Activated T-cell treated with anti-CD3 and anti-CD28 coated beads, Interleukin-2, amount 50 U/mL, for 1 hour (primary cell): ENCODE data around the gene HOXC6.

Source experiments
- DNase-seq: peaks from one replicate; pipeline ENCODE4 v3.0.0-alpha.2; 2020

Gene HOXC6

DNA sequence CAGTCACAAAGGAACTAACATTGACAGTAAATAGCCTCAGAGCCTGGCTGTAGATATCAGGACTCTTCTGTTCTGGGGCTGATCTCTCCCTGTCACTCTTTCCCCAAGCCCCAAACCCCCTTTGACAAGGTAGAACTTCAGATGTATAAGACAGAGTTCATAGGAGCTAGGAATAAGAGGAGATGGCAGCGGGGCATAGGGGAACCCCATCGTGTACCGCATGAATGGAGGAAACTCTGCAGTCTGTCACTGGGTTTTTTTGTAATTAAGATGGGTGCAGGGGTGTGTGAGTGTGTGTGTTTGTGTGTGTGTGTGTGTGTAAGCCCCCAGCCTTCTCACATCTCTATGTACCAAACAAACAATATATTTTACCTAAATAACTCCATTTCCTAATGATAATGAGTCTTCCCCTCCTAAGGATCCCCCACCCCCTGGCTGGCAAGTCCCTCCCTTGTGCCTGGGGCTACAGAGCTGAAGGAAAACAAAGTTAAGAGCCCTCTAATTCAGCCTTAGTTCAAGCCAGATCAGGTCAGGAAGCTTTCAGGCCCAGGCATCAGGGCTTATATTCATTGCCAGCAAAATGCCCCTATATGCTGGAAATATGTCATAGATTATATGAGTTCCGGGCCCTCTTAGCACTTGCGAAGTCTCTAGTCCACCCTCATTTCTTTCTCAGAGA lies 16.3 kb downstream of the HOXC6 start:
- DNase-seq, result no peak

DNA sequence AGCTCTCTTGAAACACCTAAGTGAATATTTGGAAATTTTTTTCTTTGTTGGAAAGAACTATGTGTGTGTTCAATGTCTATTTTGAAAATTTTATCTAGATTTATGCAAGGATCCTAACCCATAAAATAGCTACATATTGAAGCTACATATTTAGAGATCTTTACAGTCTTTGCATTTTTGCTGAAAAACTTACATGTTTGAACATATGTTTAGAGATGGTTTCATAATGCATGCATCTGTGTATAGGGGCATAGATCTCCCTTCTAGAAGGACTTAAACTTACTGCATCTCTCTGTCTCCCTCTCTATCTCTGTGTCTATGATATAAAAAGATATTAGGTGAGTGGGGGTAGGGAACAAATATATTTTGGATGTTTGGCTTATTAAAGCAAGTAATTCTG lies 17.2 kb downstream of the HOXC6 start:
- no peak for DNase-seq

DNA sequence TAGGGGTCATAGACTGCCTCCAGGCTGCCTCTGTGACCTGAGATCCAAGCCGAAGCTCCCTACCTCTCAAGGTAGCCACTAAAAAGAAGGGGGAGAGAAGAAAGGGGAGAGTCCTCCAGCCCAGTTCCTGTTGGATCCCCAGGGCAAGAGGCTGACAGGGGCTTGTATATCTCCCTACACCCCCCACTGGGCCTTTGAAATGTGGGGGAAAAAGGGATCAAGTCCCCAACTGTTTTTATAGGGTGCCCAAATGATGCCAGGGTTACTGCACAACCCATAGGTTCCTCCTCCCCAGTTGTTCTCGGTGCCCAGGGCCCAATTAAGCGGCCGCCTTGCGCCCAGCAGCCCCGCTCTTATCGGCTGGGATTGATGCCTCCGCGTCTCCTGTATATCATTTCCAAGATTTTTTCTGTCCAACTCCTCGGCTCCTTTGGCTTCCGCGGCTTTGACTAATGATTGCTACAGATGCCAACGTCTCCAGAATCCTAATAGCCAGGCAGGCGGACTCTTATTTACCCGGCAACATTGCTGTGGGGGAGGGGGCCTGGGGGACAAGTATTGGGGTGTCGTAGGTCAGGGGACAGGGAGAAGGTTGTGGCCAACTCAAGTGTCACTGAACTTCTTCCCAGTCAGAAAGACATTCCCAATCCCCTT lies 17.8 kb downstream of the HOXC6 start:
- no peak for DNase-seq

DNA sequence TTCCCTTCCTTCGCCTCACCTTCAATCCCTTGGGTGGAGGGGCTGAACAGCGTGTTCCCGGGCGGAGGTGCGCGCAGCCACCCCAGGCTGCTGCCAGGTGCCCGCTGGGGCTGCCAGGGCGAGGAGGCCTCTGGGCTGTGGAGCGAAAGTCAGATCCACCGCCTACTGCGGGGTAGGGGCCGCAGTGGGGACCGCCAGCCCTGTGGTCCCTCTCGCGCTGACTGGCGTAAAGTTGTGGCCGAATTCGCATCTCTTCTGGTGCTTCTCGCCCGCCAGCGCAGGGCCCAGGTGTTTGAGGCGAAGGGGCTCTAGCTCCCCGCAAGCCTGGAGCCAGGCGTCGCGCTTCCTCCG lies 18.5 kb downstream of the HOXC6 start:
- no peak for DNase-seq

DNA sequence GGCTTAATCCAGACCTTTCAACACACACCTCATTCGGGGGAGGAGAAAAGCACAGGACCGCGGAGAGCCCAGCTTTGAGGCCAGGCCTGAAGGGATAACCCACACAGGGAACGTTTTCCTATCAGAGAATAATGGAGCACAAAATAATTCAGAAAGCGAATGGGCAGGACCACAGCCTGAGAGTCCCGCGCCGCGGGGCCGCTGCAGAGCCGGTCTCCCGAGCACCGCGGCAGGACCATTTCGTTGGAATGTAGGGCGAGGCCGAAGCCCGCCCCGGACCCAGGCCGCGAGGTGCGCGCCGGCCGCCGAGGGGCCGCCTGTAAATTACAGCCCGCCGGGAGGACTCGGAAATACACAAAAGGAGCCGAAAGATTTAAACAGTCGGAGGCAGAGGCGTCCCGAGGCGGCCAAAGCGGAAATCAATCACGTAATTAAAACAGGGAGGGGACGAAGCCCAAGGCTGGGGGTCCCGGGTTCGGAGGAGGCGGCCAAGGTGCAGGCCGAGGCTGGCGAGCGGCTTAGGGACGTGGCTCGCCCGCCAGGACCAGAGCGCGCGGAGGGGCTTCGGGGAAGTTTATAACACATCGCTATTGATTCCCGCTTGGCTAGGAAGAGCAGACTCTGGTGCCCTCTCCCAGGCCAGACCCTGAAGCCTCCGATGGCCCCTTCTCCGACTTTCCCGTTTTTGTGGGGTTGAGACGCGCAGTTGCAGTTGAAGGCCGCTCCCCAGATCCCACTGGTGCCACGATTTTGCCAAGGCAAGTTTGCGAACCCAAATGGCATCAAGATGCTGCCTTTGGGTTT lies 19.1 kb downstream of the HOXC6 start:
- DNase-seq, result no peak

DNA sequence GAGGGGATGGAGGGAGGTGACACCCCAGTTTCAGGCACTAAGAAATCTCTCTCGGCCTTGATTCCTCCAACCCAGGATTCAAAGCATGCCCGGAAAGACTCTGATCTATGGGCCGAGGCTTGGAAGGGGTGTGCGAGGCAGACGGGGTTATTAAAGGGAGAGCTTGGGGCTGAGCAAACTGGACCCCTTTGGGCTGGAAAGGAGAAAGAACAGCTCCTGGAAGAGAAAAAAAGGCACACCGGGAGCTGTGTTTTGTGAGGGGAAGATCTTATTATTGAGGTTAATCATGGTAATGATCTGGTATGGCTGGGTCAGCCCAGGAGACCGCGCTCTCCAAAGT lies 19.7 kb downstream of the HOXC6 start:
- no peak for DNase-seq

DNA sequence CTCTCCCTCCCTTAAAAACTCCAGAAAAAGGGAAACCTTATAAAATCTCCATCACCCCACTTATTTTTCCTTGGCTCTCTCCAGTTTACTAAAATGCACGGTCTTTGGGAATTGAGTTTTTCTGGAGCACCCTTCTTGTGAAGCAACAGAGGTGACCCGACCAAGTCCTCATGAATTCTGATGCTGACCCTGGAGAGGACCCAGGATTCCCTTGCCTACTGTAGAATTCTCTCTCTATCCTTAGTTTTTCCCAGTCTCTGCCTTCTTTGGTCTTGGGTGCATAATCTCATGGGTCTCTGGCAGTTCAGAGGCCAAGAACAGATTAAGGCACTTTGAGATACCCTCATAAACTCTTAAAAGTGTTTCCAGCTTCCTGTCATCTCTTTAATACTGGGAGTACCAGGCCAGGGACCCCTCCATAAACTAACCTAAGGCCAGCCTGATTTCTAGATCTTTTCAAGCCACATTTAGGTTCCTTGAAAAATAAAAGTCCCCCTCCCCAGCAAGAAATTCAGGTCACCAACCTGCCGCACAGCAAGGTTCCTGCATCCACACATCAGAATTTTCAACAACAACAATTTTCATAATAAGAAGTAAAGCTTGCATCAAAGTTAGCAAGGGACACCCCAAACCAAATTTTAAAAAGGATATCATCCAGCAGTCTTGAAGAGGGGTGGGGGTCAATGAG lies 20.3 kb downstream of the HOXC6 start:
- DNase-seq, result no peak

DNA sequence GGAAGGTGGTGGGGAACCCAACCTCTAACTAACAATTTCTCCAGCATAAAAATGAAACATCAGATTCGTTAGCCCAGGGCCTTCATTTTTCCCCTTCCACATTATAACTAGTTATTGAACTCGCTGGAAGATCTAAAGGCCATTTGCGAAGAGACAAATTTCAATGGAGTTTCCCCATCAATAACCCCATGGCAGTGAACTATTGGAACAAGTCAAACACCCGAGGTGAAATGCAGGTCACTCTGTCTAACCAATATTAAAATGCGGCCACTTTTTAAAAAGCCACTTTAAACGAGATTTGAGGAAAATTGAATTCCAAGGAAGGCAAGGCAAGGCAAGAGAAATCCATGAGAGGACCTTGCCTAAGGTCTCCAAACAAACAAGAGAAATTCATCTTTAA lies 20.9 kb downstream of the HOXC6 start:
- DNase-seq, result no peak

DNA sequence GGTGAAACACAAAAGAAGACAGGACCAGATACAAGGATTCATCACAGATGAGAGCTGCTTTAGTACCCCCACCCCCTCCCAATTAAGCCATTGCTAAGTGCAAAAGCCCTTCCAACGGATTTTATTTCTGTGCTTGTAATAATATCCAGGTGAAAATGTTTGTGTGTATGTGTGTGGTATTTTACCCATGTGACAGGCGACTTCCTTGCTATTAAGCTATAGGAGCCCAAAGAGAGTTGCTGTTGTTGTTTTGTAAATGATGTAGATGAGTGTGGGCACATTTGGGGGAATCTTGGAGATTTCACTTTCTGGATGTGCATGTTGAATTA lies 22.2 kb downstream of the HOXC6 start:
- DNase-seq, result no peak

DNA sequence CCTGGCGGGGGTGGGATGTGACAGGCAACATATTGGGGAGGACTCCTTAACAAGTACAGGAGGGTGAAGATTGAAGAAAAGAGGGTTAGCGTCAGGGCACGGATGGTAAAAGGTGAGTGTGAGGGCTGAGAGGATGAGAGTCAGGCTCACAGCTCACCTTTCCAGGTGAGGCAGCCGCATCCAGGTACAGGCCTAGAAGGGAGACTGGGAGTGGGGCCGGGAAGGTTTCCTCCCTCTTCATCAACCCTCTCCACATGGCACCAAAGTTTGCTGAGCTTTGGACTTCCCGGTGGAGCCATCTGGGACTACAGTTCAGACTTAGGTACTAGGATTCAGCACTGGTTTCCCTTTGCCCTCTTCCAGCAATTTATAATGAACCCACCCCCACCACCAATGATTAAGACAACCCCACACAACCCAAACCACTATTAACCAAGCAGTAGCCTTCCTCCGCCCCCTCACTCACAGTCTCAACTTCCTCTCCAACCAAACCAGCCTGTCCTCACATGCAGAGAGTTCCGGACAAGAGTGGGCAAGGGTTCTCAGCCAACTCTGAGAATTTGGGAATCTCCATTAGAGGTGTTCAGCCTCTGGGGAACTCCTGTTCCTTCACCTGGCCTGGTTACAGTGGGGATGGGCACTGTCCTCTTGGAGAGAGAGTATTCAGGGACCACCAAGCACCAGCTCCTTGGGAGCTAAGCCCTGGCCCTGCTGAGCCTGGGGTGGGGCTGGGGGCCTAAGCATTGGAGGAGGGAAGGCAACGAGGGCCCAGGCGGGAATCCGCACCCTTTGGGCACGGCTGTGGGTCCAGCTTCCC lies 23.0 kb downstream of the HOXC6 start:
- no peak for DNase-seq

DNA sequence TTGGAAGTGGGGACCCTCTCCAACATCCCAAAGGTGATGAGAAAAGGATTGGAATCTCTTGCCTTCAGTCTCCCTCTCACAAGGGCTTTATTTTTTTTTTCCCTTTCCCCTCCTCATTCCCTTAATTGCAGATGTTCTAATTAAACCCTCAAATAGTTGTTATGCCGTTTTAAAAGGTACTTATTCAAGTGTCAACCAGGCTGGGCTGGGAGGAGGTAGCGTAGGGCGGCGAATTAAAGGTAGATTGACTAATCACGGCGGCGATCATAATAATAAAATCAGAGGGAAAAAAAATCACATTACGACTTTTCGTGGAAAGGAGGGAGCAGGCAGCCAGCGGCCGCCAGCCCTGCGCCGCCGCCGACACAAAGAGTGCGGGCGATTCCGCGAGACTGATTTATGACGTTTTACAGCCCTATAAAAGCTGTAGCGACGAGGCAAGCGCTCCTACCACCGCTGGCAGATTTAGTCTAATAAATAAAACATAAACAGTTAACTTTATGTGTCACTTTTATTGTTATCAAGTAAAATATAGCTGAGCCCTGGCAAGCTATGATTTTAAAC lies 23.7 kb downstream of the HOXC6 start:
- no peak for DNase-seq

DNA sequence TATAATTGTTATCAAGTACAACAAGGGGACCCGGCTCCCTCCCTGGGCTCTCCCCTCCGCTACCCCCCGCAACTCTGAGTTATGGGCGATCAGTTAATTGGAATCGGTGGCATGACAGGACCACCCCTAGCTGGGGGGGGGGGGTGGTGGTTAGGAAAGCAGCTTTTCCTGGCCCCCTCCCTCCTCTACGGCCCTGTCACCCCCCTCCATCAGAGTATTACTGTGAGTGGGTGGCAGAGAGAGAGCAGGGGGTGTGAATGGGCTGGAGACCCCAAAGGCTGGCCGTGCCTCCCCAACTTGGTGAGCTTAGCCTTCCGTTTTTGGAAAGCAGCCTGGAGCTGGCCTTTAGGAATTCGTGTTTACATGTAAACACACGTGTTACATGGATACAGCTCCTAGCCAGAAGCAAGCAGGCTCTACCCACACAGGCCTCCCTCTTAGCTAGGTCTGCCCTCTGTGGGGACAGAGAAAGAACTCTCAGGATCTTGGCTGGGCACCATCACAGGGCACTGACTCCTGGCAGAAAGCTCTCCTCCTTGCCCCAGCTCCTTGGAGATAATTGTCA lies 24.3 kb downstream of the HOXC6 start:
- no peak for DNase-seq

DNA sequence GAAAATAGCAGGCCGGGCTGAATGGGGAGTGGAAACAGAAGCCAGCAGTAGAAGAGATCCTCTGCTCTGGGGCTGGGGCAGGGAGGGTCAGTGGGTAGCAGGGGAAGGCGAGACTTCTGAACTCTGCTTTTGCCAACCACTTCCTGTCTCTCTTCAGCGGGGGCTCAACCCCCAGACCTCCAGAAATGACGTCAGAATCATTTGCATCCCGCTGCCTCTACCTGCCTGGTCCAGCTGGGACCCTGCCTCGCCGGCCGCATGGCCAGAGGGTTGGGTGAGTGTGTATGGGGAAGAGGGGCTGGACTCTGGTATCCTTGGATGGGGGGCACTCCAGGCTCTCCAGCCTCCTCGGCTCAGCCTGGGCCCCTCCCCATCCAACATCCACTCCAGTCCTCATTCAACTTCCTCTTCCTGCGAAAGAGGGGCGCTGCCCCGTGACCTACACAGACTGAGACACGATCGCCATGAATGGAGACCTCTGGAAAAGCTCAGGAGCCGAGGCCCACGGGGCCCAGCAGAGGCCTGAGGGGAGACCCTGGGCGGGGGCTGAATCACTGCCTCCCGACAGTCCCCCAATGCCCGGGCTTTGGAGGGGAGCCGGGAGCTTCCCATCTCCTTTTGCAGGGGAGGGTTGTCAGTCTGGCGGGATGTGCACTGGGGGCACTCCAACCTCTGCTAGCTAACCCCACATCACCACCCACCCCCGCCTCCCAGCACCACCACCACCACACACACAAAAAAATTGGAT lies 24.9 kb downstream of the HOXC6 start:
- DNase-seq, result no peak

DNA sequence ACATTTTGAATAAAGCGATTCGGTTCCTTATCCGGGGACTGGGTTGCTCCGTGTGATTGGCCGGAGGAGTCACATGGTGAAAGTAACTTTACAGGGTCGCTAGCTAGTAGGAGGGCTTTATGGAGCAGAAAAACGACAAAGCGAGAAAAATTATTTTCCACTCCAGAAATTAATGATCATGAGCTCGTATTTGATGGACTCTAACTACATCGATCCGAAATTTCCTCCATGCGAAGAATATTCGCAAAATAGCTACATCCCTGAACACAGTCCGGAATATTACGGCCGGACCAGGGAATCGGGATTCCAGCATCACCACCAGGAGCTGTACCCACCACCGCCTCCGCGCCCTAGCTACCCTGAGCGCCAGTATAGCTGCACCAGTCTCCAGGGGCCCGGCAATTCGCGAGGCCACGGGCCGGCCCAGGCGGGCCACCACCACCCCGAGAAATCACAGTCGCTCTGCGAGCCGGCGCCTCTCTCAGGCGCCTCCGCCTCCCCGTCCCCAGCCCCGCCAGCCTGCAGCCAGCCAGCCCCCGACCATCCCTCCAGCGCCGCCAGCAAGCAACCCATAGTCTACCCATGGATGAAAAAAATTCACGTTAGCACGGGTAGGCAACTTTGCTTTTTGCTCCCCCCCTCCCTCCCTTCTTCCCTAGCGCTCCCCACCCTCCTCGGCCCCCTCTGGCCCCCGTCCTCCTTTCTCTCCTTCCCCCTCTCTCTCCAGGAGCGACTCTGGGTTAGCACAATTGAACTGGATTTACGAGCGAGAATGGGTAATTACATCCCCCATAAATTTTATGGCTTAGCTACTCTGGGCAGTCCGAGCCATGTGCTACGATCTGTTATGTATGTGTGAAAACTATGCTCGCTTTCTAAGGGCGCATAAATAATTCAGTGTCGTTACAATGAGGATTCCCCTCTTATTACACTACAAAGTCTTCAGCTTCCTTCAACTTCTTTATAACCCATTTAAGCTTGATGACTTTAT lies 25.8 kb downstream of the HOXC6 start, which contains the start of gene HOXC4:
TSS of gene HOXC4 (plus strand) at position 85 of the 991 bp plus-strand sequence. CDS start at position 173, 88 bp downstream.
- no peak for DNase-seq

DNA sequence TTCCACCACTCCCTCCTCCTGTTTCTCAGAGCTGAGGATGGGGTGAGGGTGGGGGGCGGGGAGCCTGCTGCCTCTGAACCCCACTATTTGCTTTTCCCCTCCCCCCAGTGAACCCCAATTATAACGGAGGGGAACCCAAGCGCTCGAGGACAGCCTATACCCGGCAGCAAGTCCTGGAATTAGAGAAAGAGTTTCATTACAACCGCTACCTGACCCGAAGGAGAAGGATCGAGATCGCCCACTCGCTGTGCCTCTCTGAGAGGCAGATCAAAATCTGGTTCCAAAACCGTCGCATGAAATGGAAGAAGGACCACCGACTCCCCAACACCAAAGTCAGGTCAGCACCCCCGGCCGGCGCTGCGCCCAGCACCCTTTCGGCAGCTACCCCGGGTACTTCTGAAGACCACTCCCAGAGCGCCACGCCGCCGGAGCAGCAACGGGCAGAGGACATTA lies 26.5 kb downstream of the HOXC6 start:
- no peak for DNase-seq

DNA sequence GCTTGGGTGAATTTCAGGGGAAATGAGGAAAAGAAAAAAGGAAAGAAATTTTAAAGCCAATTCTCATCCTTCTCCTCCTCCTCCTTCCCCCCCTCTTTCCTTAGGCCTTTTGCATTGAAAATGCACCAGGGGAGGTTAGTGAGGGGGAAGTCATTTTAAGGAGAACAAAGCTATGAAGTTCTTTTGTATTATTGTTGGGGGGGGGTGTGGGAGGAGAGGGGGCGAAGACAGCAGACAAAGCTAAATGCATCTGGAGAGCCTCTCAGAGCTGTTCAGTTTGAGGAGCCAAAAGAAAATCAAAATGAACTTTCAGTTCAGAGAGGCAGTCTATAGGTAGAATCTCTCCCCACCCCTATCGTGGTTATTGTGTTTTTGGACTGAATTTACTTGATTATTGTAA lies 27.3 kb downstream of the HOXC6 start:
- no peak for DNase-seq

DNA sequence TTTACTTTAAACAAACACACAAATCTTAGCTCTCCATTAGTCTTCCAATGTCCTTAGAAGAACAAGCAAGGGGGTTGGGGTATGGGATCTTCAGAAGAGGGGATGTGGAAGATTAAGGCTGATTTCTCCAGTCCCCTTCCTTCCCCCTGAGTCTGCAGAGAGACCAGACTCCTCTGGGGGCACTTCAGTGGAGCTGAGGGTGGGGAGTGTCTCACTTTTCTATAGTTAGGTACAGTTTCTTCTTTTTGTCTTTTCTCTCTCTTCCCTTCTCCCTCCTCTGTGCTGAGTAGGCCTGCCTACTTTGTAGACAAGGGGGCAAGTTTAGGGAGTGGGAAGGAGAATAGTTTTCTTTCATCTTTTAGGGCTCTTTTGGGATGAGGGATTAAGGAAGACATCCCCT lies 27.9 kb downstream of the HOXC6 start:
- no peak for DNase-seq

DNA sequence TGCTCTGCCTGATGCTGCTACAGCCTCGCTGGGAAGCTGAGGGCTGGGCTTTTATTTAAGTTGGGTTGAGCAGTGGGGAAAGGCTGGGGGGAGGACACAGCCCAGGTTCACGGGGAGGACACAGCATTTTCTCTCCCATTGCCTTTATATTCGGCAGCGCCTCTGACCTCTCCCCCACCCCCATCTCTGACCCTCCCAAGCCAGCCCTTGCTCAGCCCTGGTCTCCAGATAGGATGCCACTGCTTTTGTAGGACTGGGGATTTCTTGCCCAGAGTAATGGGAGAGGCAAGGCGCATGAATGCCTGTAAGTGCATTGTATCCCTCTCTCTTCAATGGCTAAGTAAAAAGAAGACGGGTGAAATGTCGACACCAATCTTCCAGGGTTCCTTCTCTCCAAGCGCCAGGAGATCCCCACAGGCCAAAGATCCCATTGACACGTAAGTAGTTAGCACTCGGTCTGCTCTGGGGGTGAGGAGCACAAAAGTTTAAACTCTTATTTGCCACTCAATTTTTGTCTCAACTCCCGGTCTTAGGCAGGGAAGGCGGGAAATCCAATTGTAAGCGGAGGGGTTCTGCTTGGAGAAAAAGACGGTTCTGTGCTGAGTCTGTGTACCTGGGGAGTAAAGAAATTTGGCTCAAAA lies 30.0 kb downstream of the HOXC6 start:
- DNase-seq, result no peak

DNA sequence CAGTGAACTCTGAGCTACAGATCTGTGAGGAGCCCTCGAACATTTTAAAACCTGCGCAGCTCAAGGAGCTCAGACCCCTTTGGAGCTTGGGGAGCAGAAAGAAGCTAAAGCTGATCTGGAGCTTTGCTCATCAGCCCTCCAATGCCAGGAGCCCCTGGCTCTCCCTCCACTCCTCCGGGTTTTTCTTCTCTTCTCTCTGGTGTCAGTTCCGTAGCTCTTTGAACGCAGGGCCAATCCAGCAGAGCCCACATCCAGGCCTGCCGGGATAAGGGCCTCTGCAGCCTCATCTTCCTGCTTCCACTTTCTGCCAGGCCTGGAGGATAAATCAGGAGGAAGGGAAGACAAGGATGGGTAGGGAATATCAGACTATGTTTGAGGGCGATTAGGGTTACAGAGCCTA lies 31.4 kb downstream of the HOXC6 start:
- DNase-seq, result no peak
